HEK293T (cell line): Measurements from ENCODE around the gene PLK5.
"Not testable (repeated sequence)": the region's sequence is repeated elsewhere in the genome, so short reads cannot be mapped to it uniquely, and the experiment has no call there.

Source experiments
- CTCF ChIA-PET: fragments of 350-600 bp; formaldehyde crosslinking; extraction: SDS; loops from one replicate; lab custom pipeline; 2021; ENCODE audit warnings: antibody characterized with exemption, inconsistent platforms; lab: Yijun Ruan, JAX
- POLR2A ChIA-PET: fragments of 350-600 bp; formaldehyde crosslinking; extraction: SDS; loops from one replicate; lab custom pipeline; 2020; ENCODE audit warnings: antibody characterized with exemption, inconsistent platforms; lab: Yijun Ruan, JAX
- DNase-seq: peaks from one replicate; pipeline ENCODE4 v3.0.0; 2012; ENCODE audit warnings: mixed read lengths; ENCODE audit errors: extremely low spot score
- ARNT ChIP-seq: fragments of 450-650 bp; IDR thresholded peaks from 2 replicates; pipeline ENCODE4 v1.6.1; 2017; ENCODE audit warnings: mild to moderate bottlenecking
- BHLHE40 ChIP-seq: fragments of 450-650 bp; IDR thresholded peaks from 2 replicates; pipeline ENCODE4 v1.6.1; 2016; ENCODE audit warnings: mild to moderate bottlenecking, moderate library complexity, borderline replicate concordance
- CTBP1 ChIP-seq: fragments of 450-650 bp; IDR thresholded peaks from 2 replicates; pipeline ENCODE4 v1.6.1; 2016; ENCODE audit warnings: borderline replicate concordance
- ELF4 ChIP-seq: fragments of 450-650 bp; IDR thresholded peaks from 2 replicates; pipeline ENCODE4 v1.6.1; 2017; ENCODE audit warnings: antibody characterized with exemption
- FOXA1 ChIP-seq: fragments of 450-650 bp; IDR thresholded peaks from 2 replicates; pipeline ENCODE4 v1.6.1; 2016; ENCODE audit warnings: mild to moderate bottlenecking
- FOXK2 ChIP-seq: fragments of 450-650 bp; IDR thresholded peaks from 2 replicates; pipeline ENCODE4 v1.6.1; 2016; ENCODE audit warnings: mild to moderate bottlenecking
- FOXM1 ChIP-seq: fragments of 450-650 bp; IDR thresholded peaks from 2 replicates; pipeline ENCODE4 v1.6.1; 2017; ENCODE audit warnings: mild to moderate bottlenecking, borderline replicate concordance
- HDGF ChIP-seq: fragments of 450-650 bp; IDR thresholded peaks from 2 replicates; pipeline ENCODE4 v1.6.1; 2017; ENCODE audit warnings: antibody characterized with exemption, borderline replicate concordance
- L3MBTL2 ChIP-seq: fragments of 450-650 bp; conservative IDR thresholded peaks from 2 replicates; pipeline ENCODE4 v1.6.1; 2016; ENCODE audit warnings: mild to moderate bottlenecking
- LEF1 ChIP-seq: fragments of 450-650 bp; IDR thresholded peaks from 2 replicates; pipeline ENCODE4 v1.6.1; 2017; ENCODE audit warnings: mild to moderate bottlenecking, borderline replicate concordance
- NFRKB ChIP-seq: fragments of 450-650 bp; IDR thresholded peaks from 2 replicates; pipeline ENCODE4 v1.6.1; 2016; ENCODE audit warnings: mild to moderate bottlenecking, moderate library complexity
- SP1 ChIP-seq: fragments of 450-650 bp; IDR thresholded peaks from 2 replicates; pipeline ENCODE4 v1.6.1; 2017
- SUZ12 ChIP-seq: fragments of 450-650 bp; IDR thresholded peaks from 2 replicates; pipeline ENCODE4 v1.6.1; 2016; ENCODE audit warnings: mild to moderate bottlenecking
- TARDBP ChIP-seq: fragments of 450-650 bp; IDR thresholded peaks from 2 replicates; pipeline ENCODE4 v1.6.1; 2016
- ZNF384 ChIP-seq: fragments of 450-650 bp; IDR thresholded peaks from 2 replicates; pipeline ENCODE4 v1.6.1; 2016
- TF ChIP-seq, protein P1 (sequence below): fragments of 450-650 bp; IDR thresholded peaks from 2 replicates; pipeline ENCODE4 v1.6.1; 2016

Gene PLK5

DNA sequence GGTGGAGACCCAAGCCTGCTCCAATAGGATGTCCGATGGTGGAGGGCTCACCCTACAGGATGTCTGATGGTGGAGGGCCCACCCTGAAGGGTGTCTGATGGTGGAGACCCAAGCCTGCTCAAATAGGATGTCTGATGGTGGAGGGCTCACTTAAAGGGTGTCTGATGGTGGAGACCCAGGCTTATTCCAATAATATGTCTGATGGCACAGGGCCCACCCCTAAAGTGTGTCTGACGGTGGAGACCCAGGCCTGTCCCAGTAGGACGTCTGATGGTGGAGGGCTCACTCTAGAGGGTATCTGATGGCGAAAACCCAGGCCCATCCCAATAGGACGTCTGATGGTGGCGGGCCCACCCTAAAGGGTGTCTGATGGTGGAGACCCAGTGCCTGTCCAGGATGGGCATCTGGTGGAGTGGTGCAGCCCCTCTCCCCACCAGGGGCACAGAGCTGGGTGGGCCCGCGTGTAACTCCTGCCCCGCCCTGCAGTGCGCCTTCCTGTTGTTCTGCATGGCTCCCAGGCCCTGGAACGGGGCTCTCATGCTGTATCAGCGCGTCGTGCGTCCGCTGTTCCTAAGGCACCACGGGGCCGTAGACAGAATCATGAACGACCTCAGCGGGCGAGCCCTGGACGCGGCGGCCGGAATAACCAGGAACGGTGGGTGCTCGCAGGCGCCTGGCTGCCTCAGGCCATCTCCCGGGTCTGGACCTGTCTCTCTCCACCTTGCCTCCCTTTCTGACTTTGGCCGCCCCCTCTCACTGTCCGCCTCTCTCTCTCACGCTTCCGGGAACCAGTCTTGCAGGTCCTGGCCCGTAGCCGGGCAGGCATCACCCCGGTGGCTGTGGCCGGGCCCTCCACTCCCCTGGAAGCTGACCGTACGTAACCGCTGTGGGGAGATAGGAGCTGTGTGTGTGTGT lies 27.8 kb upstream of the PLK5 start:
- TF ChIP-seq, protein P1, sequence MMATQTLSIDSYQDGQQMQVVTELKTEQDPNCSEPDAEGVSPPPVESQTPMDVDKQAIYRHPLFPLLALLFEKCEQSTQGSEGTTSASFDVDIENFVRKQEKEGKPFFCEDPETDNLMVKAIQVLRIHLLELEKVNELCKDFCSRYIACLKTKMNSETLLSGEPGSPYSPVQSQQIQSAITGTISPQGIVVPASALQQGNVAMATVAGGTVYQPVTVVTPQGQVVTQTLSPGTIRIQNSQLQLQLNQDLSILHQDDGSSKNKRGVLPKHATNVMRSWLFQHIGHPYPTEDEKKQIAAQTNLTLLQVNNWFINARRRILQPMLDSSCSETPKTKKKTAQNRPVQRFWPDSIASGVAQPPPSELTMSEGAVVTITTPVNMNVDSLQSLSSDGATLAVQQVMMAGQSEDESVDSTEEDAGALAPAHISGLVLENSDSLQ: no peak
- no peak for TF ChIP-seq ELF4
- no peak for TF ChIP-seq FOXK2
- TF ChIP-seq SP1: no peak
- TF ChIP-seq LEF1: no peak
- no peak for TF ChIP-seq TARDBP
- no peak for TF ChIP-seq ZNF384
- no peak for TF ChIP-seq CTBP1
- CTCF ChIA-PET: no interaction called here
- POLR2A ChIA-PET: no interaction called here
- DNase-seq: no peak

DNA sequence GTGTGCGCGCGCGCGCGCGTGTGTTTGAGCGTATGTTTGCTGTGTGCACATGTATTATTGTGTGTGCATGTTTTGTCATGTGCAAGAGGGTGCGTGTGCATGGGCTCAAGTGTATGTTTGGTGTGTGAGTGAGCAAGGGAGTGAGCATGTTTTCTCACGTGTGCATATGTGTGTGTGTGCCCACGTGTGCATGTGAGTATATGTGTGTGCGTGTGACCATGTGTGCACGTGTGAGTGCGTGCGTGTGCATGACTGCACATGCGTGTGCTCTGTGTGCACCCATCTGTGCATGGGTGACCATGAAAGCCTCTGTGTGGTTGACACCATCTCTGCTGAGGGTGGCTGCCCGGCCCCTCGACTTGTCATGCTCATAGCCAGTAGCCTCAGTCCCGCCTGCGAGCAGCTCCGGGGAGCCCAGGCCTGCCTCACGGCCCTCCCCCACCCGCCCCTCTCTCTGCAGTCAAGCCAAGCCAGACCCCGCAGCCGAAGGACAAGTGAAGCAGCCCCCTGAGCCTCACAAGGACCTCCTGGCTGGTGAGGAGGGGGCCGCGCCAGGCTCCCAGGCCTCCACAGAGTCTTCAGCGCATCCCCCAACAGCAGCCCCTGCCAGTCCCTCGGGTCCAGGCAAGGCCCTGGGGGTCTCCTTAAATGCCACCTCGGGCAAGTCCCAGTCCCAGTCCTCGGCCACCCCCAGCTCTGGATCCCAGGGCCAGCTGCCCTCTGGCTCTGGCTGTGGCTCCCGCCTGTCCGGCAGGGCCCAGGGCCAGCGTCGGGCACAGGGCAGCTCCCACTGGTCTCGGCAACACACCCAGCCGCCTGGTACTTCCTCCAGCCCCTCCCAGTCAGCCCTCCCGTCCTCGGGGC lies 26.9 kb upstream of the PLK5 start:
- ChIA-PET POLR2A (no interaction called here), CTCF (no interaction called here)
- no peak for DNase-seq
- no peak for TF ChIP-seq L3MBTL2
- TF ChIP-seq LEF1: no peak
- no peak for TF ChIP-seq TARDBP
- no peak for TF ChIP-seq ZNF384
- TF ChIP-seq FOXA1: no peak
- no peak for TF ChIP-seq NFRKB
- no peak for TF ChIP-seq BHLHE40
- no peak for TF ChIP-seq FOXK2
- TF ChIP-seq, protein P1: no peak
- no peak for TF ChIP-seq ELF4
- TF ChIP-seq SUZ12: no peak
- TF ChIP-seq ARNT: no peak
- no peak for TF ChIP-seq FOXM1
- TF ChIP-seq HDGF: no peak
- TF ChIP-seq SP1: no peak
- no peak for TF ChIP-seq CTBP1

DNA sequence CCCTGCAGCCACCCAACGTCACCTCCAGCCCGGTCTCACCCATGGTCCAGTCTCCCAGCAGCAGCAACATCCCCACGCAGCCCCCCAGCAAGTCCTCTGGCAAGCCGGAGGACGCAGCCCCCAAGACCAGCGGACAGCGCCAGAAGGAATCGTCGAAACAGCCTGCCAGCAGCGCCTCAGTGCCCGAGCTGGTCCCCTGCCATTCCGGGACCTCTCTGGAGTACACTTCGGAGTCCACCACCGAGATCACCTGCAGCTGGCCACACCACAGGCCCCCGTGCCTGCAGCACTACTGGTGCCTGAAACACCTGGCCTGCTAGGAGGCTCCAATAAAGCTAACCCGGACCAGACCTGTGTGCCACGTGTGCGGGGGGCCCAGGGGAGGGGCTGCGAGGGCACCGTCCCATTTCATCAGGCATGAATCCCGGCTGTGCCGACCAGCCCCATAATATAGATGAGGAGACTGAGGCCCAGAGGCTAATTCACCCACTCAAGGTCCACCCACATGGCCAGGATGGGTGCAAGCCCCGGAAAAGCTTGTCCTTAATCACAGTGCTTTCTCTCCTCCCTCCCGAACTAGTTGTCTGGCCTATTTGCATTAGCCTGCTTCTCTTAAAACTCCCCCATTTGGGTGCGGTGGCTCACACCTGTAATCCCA lies 26.2 kb upstream of the PLK5 start:
- ChIA-PET POLR2A (no interaction called here), CTCF (no interaction called here)
- TF ChIP-seq ZNF384 (no peak), ELF4 (no peak), FOXA1 (no peak), TARDBP (no peak), FOXM1 (no peak), HDGF (no peak), NFRKB (no peak), SUZ12 (no peak), LEF1 (no peak), CTBP1 (no peak), BHLHE40 (no peak), ARNT (no peak), L3MBTL2 (no peak), SP1 (no peak), FOXK2 (no peak)
- TF ChIP-seq, protein P1: no peak
- DNase-seq: no peak

DNA sequence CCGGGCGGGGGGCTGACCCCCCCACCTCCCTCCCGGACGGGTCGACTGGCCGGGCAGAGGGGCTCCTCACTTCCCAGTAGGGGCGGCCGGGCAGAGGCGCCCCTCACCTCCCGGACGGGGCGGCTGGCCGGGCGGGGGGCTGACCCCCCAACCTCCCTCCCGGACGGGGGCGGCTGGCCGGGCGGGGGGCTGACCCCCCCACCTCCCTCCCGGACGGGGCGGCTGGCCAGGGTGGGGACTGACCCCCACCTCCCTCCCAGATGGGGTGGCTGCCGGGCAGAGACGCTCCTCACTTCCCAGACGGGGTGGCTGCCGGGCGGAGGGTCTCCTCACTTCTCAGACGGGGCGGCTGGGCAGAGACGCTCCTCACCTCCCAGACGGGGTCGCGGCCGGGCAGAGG lies 24.6 kb upstream of the PLK5 start:
- DNase-seq, CTCF ChIA-PET, POLR2A ChIA-PET: not testable (repeated sequence)

DNA sequence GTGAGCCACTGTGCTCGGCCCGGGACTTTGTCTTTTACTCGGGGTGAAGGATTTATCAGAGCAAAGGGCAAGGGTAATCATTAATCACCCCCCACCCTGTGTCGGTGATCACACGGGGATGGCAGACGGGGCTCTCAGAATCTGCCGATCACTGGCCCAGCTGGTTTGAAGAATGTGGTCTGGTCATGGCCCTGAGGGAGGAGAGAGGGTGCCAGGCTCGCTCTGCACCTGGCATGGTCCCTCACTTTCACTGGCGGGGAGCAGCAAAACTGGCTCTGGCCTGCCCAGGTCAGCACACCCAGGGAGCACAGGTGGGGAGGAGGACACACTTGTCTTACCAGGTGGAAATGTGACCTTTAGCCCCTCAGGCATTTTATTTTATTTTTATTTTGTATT lies 22.7 kb upstream of the PLK5 start:
- CTCF ChIA-PET: interaction anchor here (0.6 kb wide), 1 partner anchor 638 kb away, joined by 3 read pairs; no protein-coding TSS in a partner anchor
- DNase-seq: no peak
- POLR2A ChIA-PET: no interaction called here
- TF ChIP-seq FOXM1 (no peak), FOXK2 (no peak), CTBP1 (no peak), SP1 (no peak), FOXA1 (no peak), HDGF (no peak), NFRKB (no peak), BHLHE40 (no peak), ARNT (no peak), LEF1 (no peak), ELF4 (no peak)
